Coronary artery (tissue), 2 donors: ENCODE results near the gene ESAM.
A peak's percentile ranks its signal among the peaks of the same experiment; 100 is the strongest.

Experiments
- DNase-seq: peaks from one replicate; pipeline ENCODE4 v3.0.0-alpha.2; 2017; ENCODE audit warnings: low spot score
- H3K27ac ChIP-seq, 2 donors: fragments of 200-600 bp; sonication (generic); one replicate each; pipeline ENCODE4 v1.5.1; 2016 to 2019
- H3K4me3 ChIP-seq: fragments of 200-600 bp; sonication (generic); 2 replicates; pipeline ENCODE4 v1.5.1; 2016; ENCODE audit warnings: mild to moderate bottlenecking, moderate library complexity
- CTCF ChIP-seq: fragments of 200-600 bp; sonication (generic); IDR thresholded peaks from one replicate; pipeline ENCODE4 v1.5.1; 2019; ENCODE audit warnings: antibody characterized with exemption

The ESAM gene

GRCh38 chr11:124760806-124761205, 1.3 kb downstream of the ESAM start:
- peak overlapping the region; percentile 94 to 99 for H3K27ac ChIP-seq
- TF ChIP-seq CTCF: no peak
- no peak for DNase-seq

GRCh38 chr11:124760205-124760652, 1.9 kb downstream of the ESAM start:
- DNase-seq: no peak
- TF ChIP-seq CTCF: no peak
- Histone ChIP-seq H3K27ac (peak overlapping the region; percentile 94 to 99), H3K4me3 (peak overlapping the region; percentile 92)

More at GRCh38 chr11:124760806-124761205, 1.3 kb downstream of the ESAM start:
- H3K4me3 ChIP-seq: peak overlapping the region; percentile 92

GRCh38 chr11:124759266-124760204, 2.6 kb downstream of the ESAM start:
- peak overlapping the region; percentile 92 for H3K4me3 ChIP-seq
- no peak for TF ChIP-seq CTCF
- DNase-seq: peak; percentile 75
- peak overlapping the region; percentile 94 to 99 for H3K27ac ChIP-seq

- Histone ChIP-seq H3K4me3 (peak overlapping the region; percentile 92), H3K27ac (peak overlapping the region; percentile 94 to 99)
- peak; percentile 79 for TF ChIP-seq CTCF
- DNase-seq: no peak
Observed at GRCh38 chr11:124758355-124759265, 3.5 kb downstream of the ESAM start.

GRCh38 chr11:124757320-124757719, 4.8 kb downstream of the ESAM start:
- DNase-seq: no peak
- peak overlapping the region in 1 of 2 donors; percentile 9 for H3K27ac ChIP-seq
- TF ChIP-seq CTCF: no peak
- H3K4me3 ChIP-seq: peak overlapping the region; percentile 15

- Histone ChIP-seq H3K27ac (peak overlapping the region in 1 of 2 donors; percentile 50), H3K4me3 (peak overlapping the region; percentile 2)
- TF ChIP-seq CTCF: no peak
- DNase-seq: no peak
Observed at GRCh38 chr11:124756753-124757227, 5.3 kb downstream of the ESAM start.
